Fibroblast of lung (primary cell): ENCODE data around the gene STX7. TPM values are rescaled to one million over a fixed set of nuclear protein-coding genes. Genes with fewer than 3 reads are reported as not detected.
A peak's percentile ranks its signal among the peaks of the same experiment; 100 is the strongest.

Experiments
- DNase-seq, 2 donors: peaks; one replicate each; pipeline versions ENCODE4 v3.0.0 to v3.0.0-alpha.2; 2010; ENCODE audit warnings: low read depth in 2 of 2
- H2AFZ ChIP-seq: 2 replicates; pipeline ENCODE4 v1.5.1; 2012; ENCODE audit warnings: low read length, control low read depth, inconsistent platforms
- H3K27ac ChIP-seq: 2 replicates; pipeline ENCODE4 v1.5.1; 2011; ENCODE audit warnings: low read length, control low read depth; ENCODE audit not compliant: insufficient read depth
- H3K27me3 ChIP-seq: 2 replicates; pipeline ENCODE4 v1.5.1; 2011; ENCODE audit warnings: mild to moderate bottlenecking, low read length; ENCODE audit not compliant: control insufficient read depth, insufficient read depth
- H3K36me3 ChIP-seq: 2 replicates; pipeline ENCODE4 v1.5.1; 2011; ENCODE audit warnings: low read length; ENCODE audit not compliant: control insufficient read depth, insufficient read depth
- H3K4me1 ChIP-seq: 2 replicates; pipeline ENCODE4 v1.5.1; 2011; ENCODE audit warnings: low read length; ENCODE audit not compliant: control insufficient read depth, insufficient read depth; ENCODE audit errors: extremely low read depth
- H3K4me2 ChIP-seq: 2 replicates; pipeline ENCODE4 v1.5.1; 2011; ENCODE audit warnings: low read length, control low read depth; ENCODE audit not compliant: insufficient read depth; ENCODE audit errors: extremely low read depth
- H3K4me3 ChIP-seq, 4 experiments: fragments of 200-600 bp in 1 of 4; sonication (generic) in 1 of 4; replicated peaks in 1 of 4; 2 replicates each; pipeline ENCODE4 v1.5.1; 2011 to 2016; ENCODE audit warnings: low read length in 4 of 4, low read depth in 3 of 4, mild to moderate bottlenecking in 3 of 4, control low read depth in 2 of 4, inconsistent platforms in 1 of 4, mixed read lengths in 1 of 4; ENCODE audit not compliant: insufficient read depth in 1 of 4; ENCODE audit errors: control extremely low read depth in 1 of 4
- H3K79me2 ChIP-seq: 2 replicates; pipeline ENCODE4 v1.5.1; 2012; ENCODE audit warnings: mild to moderate bottlenecking, low read length, inconsistent platforms; ENCODE audit not compliant: control insufficient read depth, insufficient read depth
- H3K9ac ChIP-seq: 2 replicates; pipeline ENCODE4 v1.5.1; 2011; ENCODE audit warnings: mild to moderate bottlenecking, low read length, control low read depth; ENCODE audit not compliant: insufficient read depth
- H3K9me3 ChIP-seq: 2 replicates; pipeline ENCODE4 v1.5.1; 2012; ENCODE audit warnings: low read depth, low read length; ENCODE audit not compliant: control insufficient read depth, insufficient read depth
- H4K20me1 ChIP-seq: 2 replicates; pipeline ENCODE4 v1.5.1; 2011; ENCODE audit warnings: low read length; ENCODE audit not compliant: control insufficient read depth, insufficient read depth; ENCODE audit errors: extremely low read depth
- EZH2 ChIP-seq: IDR thresholded peaks from 2 replicates; pipeline ENCODE4 v1.5.1; 2012; ENCODE audit warnings: low read length, control low read depth, mild to moderate bottlenecking; ENCODE audit errors: missing control alignments
- polyA plus RNA-seq, 2 donors: library from polyadenylated mRNA; depleted of rRNA in 1 of 2; stranded (reverse) in 1 of 2; unstranded in 1 of 2; fragments of >200 nt; gene quantifications; 2 replicates each; pipeline ENCODE4 v1.2.1, GENCODE V29; 2011 to 2012; ENCODE audit warnings: missing spikeins in 1 of 2
- total RNA-seq: library from RNA; depleted of rRNA; stranded (reverse); fragments of >200 nt; gene quantifications from 2 replicates; pipeline ENCODE4 v1.2.1, GENCODE V29; 2014
- TF ChIP-seq, protein P1 (sequence below), 2 donors: IDR thresholded peaks in 1 of 2; conservative IDR thresholded peaks in 1 of 2; 1 replicate in 1 of 2; 2 replicates in 1 of 2; pipeline ENCODE4 v1.5.1; 2011 to 2012; ENCODE audit warnings: low read length in 2 of 2, control low read depth in 1 of 2, inconsistent platforms in 1 of 2, low read depth in 1 of 2, mild to moderate bottlenecking in 1 of 2

STX7 gene
- total and polyA plus RNA-seq, 2 donors (not counting 1 experiment from before 2014, with no cell fraction given) = 52.1 to 53.0 TPM

DNA sequence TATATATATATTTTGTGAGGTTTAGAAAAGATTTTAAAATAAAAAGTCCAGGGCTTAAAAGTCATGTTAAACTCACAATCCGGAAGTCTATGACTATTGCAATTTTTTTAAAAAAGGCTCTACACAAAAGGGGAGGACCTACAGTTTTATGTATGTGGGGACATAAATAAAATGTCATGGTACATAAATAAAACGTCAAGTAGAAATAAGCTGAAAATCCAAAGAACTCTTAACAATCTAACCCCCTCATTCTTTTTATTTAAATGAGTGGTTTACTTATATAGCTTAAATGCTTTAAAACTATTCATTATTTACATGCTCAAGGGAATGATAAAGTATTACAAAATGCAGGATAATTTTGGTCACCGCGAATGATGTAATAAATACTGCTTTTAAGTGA is 36.2 kb downstream of the STX7 start:
- no peaks in the 10 kb centered on the region for H4K20me1 ChIP-seq
- no peak overlapping the region for H3K27ac ChIP-seq
- H3K36me3 ChIP-seq = no peaks in the 10 kb centered on the region
- H3K9me3 ChIP-seq = no peaks in the 10 kb centered on the region
- peak in 1 of 2 donors; percentile 13 for DNase-seq
- no peaks in the 10 kb centered on the region for H3K4me1 ChIP-seq
- H3K27me3 ChIP-seq = no peaks in the 10 kb centered on the region
- peaks cover 2% of the 10 kb centered on the region for H3K79me2 ChIP-seq
- H3K9ac ChIP-seq = no peak overlapping the region
- no peak overlapping the region for H3K4me3 ChIP-seq
- TF ChIP-seq, protein P1, sequence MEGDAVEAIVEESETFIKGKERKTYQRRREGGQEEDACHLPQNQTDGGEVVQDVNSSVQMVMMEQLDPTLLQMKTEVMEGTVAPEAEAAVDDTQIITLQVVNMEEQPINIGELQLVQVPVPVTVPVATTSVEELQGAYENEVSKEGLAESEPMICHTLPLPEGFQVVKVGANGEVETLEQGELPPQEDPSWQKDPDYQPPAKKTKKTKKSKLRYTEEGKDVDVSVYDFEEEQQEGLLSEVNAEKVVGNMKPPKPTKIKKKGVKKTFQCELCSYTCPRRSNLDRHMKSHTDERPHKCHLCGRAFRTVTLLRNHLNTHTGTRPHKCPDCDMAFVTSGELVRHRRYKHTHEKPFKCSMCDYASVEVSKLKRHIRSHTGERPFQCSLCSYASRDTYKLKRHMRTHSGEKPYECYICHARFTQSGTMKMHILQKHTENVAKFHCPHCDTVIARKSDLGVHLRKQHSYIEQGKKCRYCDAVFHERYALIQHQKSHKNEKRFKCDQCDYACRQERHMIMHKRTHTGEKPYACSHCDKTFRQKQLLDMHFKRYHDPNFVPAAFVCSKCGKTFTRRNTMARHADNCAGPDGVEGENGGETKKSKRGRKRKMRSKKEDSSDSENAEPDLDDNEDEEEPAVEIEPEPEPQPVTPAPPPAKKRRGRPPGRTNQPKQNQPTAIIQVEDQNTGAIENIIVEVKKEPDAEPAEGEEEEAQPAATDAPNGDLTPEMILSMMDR (conservative IDR thresholded peaks at IDR 0.05 in 1 of 2, IDR thresholded peaks at IDR 0.05 in 1 of 2; ENCODE audit: low read depth in 1 of 2, low read length in 2 of 2) = no peak
- TF ChIP-seq EZH2 = no peak
- H3K4me2 ChIP-seq = no peak overlapping the region
- no peak overlapping the region for H2AFZ ChIP-seq

DNA sequence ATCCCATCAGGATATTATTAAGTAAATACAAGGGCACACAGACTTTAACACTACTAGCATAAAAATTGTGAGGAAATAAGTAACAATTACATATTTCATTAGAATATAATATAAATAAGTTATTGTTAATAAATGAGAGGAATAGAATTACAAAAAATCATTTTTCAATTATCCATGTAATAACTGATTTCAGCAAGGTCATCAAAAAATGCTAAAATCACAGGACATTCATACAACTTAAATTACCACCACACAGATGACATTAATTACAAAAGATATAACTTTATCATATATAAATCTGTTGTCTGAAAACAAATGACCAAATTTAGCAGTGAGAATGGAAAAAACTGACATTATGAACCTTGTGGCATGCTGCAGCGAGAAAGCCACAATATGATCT is 37.0 kb downstream of the STX7 start:
- Histone ChIP-seq H3K9me3 (no peaks in the 10 kb centered on the region), H3K4me1 (no peaks in the 10 kb centered on the region), H2AFZ (no peak overlapping the region), H3K36me3 (no peaks in the 10 kb centered on the region), H3K4me2 (no peak overlapping the region), H3K27me3 (no peaks in the 10 kb centered on the region), H3K79me2 (peaks cover 2% of the 10 kb centered on the region), H3K9ac (no peak overlapping the region), H4K20me1 (no peaks in the 10 kb centered on the region), H3K27ac (no peak overlapping the region), H3K4me3 (no peak overlapping the region)
- no peak for DNase-seq
- TF ChIP-seq, protein P1 (conservative IDR thresholded peaks at IDR 0.05 in 1 of 2, IDR thresholded peaks at IDR 0.05 in 1 of 2; ENCODE audit: low read depth in 1 of 2, low read length in 2 of 2) = no peak
- no peak for TF ChIP-seq EZH2

DNA sequence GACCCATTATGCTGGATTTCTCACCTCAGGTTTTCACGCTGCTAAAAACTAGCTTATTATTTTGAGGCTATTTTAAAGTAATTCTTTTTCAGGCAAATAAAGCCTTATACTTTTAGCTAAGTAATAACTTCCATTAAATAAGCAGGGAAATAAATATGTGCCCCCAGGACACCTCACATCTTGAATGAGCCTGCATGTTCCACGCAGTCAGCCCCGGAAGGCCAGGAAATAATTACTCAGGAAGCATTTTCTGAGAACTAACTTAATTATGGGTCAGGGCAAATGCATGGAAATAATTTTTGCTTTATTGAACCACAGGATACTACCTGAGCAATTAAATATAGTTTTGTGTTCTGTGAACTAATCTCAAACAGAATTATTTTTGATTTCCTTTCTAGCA is 41.1 kb downstream of the STX7 start:
- Histone ChIP-seq H2AFZ (no peak overlapping the region), H3K36me3 (no peaks in the 10 kb centered on the region), H4K20me1 (no peaks in the 10 kb centered on the region), H3K9ac (no peak overlapping the region), H3K79me2 (no peaks in the 10 kb centered on the region), H3K4me3 (no peak overlapping the region), H3K4me2 (no peak overlapping the region), H3K27ac (no peak overlapping the region), H3K27me3 (no peaks in the 10 kb centered on the region), H3K4me1 (peaks cover under 1% of the 10 kb centered on the region), H3K9me3 (no peaks in the 10 kb centered on the region)
- no peak for DNase-seq
- TF ChIP-seq, protein P1 (conservative IDR thresholded peaks at IDR 0.05 in 1 of 2, IDR thresholded peaks at IDR 0.05 in 1 of 2; ENCODE audit: low read depth in 1 of 2, low read length in 2 of 2) = no peak
- no peak for TF ChIP-seq EZH2
